ENCODE results near the gene BRME1.

BRME1 gene

GRCh38 chr19:13885826-13886365, 20.0 kb downstream of the BRME1 start:
- no peaks in the 10 kb centered on the region for H3K36me3 ChIP-seq
- TF ChIP-seq, protein P1, sequence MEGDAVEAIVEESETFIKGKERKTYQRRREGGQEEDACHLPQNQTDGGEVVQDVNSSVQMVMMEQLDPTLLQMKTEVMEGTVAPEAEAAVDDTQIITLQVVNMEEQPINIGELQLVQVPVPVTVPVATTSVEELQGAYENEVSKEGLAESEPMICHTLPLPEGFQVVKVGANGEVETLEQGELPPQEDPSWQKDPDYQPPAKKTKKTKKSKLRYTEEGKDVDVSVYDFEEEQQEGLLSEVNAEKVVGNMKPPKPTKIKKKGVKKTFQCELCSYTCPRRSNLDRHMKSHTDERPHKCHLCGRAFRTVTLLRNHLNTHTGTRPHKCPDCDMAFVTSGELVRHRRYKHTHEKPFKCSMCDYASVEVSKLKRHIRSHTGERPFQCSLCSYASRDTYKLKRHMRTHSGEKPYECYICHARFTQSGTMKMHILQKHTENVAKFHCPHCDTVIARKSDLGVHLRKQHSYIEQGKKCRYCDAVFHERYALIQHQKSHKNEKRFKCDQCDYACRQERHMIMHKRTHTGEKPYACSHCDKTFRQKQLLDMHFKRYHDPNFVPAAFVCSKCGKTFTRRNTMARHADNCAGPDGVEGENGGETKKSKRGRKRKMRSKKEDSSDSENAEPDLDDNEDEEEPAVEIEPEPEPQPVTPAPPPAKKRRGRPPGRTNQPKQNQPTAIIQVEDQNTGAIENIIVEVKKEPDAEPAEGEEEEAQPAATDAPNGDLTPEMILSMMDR (IDR thresholded peaks at IDR 0.05): no peak
- H3K27ac ChIP-seq: no peak overlapping the region
- H3K4me3 ChIP-seq (ENCODE audit: low read depth in 1 of 2, low read length in 1 of 2): no peak overlapping the region
- H3K27me3 ChIP-seq: peaks cover 19% of the 10 kb centered on the region
- no peaks in the 10 kb centered on the region for H3K9me3 ChIP-seq
- peaks cover 19 to 20% of the 10 kb centered on the region in 2 experiments for H3K4me1 ChIP-seq (ENCODE audit: control insufficient read depth in 1 of 2, insufficient read depth in 1 of 2, low read depth in 1 of 2, low read length in 1 of 2)

DNA sequence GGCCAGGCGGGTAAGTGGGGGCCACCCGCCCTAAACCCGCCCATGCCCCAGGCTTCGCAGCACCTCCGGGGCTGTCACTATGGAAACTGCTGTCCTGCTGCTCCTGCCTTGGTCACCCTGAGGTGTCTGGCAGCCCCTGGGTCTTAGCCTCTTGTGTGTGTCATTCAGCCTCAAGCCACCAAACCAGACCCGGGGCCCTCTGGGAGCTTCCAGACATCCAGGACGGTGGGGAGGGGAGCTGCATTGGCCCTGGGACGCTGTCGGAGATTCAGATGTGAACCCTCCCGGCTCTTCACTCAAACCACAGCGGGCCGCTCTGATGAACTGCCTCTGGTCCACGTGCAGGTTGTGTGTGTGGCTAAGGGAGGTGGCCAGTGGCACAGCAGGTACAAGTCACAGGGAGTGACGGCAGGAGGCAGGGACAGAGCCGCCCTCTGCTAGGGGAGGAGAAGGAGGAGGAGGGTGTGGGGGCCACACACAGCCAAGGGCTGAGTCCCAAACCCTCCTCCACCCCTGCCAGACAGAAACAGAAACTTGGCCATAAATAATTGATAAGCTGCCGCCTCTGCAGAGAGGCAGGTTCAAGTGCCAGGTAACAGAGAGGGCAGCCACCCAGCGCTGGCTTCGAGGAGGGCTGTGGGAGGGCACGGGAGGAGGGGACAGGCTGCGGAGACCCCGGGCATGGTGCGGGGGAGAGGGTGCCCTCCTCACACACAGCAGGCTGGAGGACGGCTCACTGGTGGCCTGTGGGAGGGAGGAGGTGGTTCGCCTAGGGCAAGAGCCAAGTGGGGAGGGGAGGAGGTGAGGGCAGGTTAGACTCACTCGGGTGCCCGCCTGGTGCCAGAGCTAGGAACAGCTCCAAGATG, 21.0 kb downstream of the BRME1 start:
- H3K4me3 ChIP-seq (ENCODE audit: low read depth in 1 of 2, low read length in 1 of 2): no peak overlapping the region
- H3K27ac ChIP-seq: no peak overlapping the region
- TF ChIP-seq, protein P1 (IDR thresholded peaks at IDR 0.05): no peak
- H3K4me1 ChIP-seq (ENCODE audit: control insufficient read depth in 1 of 2, insufficient read depth in 1 of 2, low read depth in 1 of 2, low read length in 1 of 2): peaks cover 29% of the 10 kb centered on the region in 2 experiments
- no peaks in the 10 kb centered on the region for H3K36me3 ChIP-seq
- peaks cover 20% of the 10 kb centered on the region for H3K27me3 ChIP-seq
- H3K9me3 ChIP-seq: no peaks in the 10 kb centered on the region

DNA sequence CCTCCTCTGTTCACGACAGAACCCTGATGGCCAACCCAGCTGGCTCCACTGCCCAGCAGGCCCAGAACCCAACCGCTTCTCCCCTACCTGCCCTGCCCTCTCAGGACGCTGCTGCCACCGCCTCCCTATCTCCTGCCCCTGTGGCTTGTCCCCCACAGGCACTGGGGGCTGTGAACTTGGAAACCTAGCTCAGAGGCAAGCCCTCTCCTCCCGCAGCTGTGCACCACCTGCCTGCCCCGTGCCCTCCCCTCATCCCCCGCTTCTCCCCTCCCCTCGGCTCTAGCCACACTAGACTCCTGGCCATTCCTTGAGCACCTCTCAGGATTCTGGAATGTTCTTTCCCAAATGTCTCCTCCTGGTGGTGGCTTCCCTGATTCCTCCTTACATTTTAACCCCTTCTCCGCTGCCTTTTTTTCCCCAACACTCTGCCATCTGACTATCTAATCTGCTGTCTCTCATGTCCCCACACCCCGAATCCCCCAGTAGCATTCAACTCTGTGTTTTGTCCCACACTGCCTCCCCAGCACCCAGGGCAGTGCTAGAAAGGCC, 22.3 kb downstream of the BRME1 start:
- H3K4me3 ChIP-seq (ENCODE audit: low read depth in 1 of 2, low read length in 1 of 2): no peak overlapping the region
- H3K9me3 ChIP-seq: no peaks in the 10 kb centered on the region
- no peak overlapping the region for H3K27ac ChIP-seq
- TF ChIP-seq, protein P1 (IDR thresholded peaks at IDR 0.05): no peak
- H3K4me1 ChIP-seq (ENCODE audit: control insufficient read depth in 1 of 2, insufficient read depth in 1 of 2, low read depth in 1 of 2, low read length in 1 of 2): peaks cover 35 to 36% of the 10 kb centered on the region in 2 experiments
- H3K36me3 ChIP-seq: no peaks in the 10 kb centered on the region
- peaks cover 20% of the 10 kb centered on the region for H3K27me3 ChIP-seq

DNA sequence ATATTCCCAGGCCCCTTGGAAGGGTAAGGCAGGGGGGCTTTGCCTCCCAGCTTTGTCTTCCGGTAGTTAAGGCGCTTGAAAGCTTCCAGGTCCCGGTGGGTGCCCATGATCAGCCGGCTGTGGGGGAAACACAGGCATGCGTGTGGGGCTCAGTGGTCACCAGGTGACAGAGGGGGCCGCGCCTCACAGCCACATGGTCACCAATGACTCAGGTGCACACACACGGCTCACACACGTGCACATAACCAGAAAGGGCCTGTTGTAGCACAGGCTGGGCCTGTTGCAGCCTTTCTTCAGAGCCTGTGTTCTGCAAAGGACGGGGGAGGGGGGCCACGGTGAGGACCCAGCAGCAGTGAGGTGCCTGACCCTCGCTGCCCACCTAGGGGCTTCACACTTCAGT, 23.1 kb downstream of the BRME1 start:
- H3K9me3 ChIP-seq: no peaks in the 10 kb centered on the region
- H3K4me1 ChIP-seq (ENCODE audit: control insufficient read depth in 1 of 2, insufficient read depth in 1 of 2, low read depth in 1 of 2, low read length in 1 of 2): peaks cover 35 to 36% of the 10 kb centered on the region in 2 experiments
- H3K36me3 ChIP-seq: no peaks in the 10 kb centered on the region
- TF ChIP-seq, protein P1 (IDR thresholded peaks at IDR 0.05): no peak
- H3K27me3 ChIP-seq: peaks cover 20% of the 10 kb centered on the region
- no peak overlapping the region for H3K4me3 ChIP-seq (ENCODE audit: low read depth in 1 of 2, low read length in 1 of 2)
- H3K27ac ChIP-seq: peak overlapping the region; percentile 77

DNA sequence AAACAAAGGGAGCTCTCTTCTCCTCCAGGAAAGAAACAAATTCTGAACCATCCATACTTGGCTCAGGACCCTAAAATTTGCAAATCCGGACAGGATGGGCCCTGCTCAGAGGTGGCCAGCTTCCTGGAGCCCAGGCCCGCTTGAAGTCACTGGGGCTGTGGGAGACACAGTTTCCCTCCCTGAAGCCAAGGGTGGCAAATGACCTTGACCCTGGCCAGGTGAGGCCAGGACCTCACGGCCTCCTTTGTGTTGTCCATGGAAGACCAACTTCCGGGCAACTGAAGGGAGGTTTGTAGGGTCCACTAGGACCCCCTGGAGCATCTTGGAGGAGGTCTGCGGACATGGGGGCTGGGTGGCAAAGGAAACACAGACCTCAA, 23.5 kb downstream of the BRME1 start:
- Histone ChIP-seq H3K9me3 (no peaks in the 10 kb centered on the region), H3K4me3 (ENCODE audit: low read depth in 1 of 2, low read length in 1 of 2) (no peak overlapping the region), H3K4me1 (ENCODE audit: control insufficient read depth in 1 of 2, insufficient read depth in 1 of 2, low read depth in 1 of 2, low read length in 1 of 2) (peaks cover 35 to 36% of the 10 kb centered on the region in 2 experiments), H3K27me3 (peaks cover 20% of the 10 kb centered on the region), H3K36me3 (no peaks in the 10 kb centered on the region), H3K27ac (peak overlapping the region; percentile 77)
- TF ChIP-seq, protein P1 (IDR thresholded peaks at IDR 0.05): no peak

All from neutrophil (primary cell).